Esophagus squamous epithelium (tissue), 4 donors: ENCODE data around the gene NOX3.

Experiments used
- CTCF ChIP-seq, 6 experiments: fragments of 450-650 bp in 4 of 6; fragments of 200-600 bp in 2 of 6; sonication (generic) in 2 of 6; IDR thresholded peaks; one replicate each; pipeline ENCODE4 v1.5.1; 2016 to 2019; ENCODE audit warnings: antibody characterized with exemption in 6 of 6, mild to moderate bottlenecking in 4 of 6, moderate library complexity in 4 of 6
- POLR2A ChIP-seq, 4 donors: fragments of 450-650 bp; IDR thresholded peaks; one replicate each; pipeline ENCODE4 v1.6.1; 2017; ENCODE audit warnings: antibody characterized with exemption in 4 of 4, mild to moderate bottlenecking in 4 of 4, moderate library complexity in 3 of 4

- TF ChIP-seq POLR2A (IDR thresholded peaks at IDR 0.05) (no peak), CTCF (IDR thresholded peaks at IDR 0.05) (no peak)
Observed at GRCh38 chr6:155499574-155499973, 43.9 kb upstream of the NOX3 start.
